Kidney epithelial cell (primary cell): ENCODE data around the gene RNF40. TPM values are rescaled to one million over a fixed set of nuclear protein-coding genes. Genes with fewer than 3 reads are reported as not detected.

Experiments
- DNase-seq: peaks from one replicate; pipeline ENCODE4 v3.0.0-alpha.2; 2010; ENCODE audit warnings: low read depth
- H3K27me3 ChIP-seq: 2 replicates; pipeline ENCODE4 v1.6.0; 2011; ENCODE audit warnings: low read length; ENCODE audit not compliant: control insufficient read depth, insufficient read depth
- H3K36me3 ChIP-seq: 2 replicates; pipeline ENCODE4 v1.5.1; 2011; ENCODE audit warnings: low read length; ENCODE audit not compliant: control insufficient read depth, insufficient read depth
- H3K4me3 ChIP-seq: 2 replicates; pipeline ENCODE4 v1.5.1; 2011; ENCODE audit warnings: low read depth, mild to moderate bottlenecking, control low read depth, low read length
- total RNA-seq: library from RNA; depleted of rRNA; stranded (reverse); fragments of >200 nt; gene quantifications from 2 replicates; pipeline ENCODE4 v1.2.3, GENCODE V29; 2015
- TF ChIP-seq, protein P1 (sequence below): IDR thresholded peaks from 2 replicates; pipeline ENCODE4 v1.5.1; 2011; ENCODE audit warnings: mild to moderate bottlenecking, moderate library complexity, low read length, control low read depth, inconsistent platforms; ENCODE audit not compliant: insufficient read depth, poor library complexity, severe bottlenecking

The RNF40 gene
- total RNA-seq, 1 donor from 2014 or later = 130 TPM

DNA sequence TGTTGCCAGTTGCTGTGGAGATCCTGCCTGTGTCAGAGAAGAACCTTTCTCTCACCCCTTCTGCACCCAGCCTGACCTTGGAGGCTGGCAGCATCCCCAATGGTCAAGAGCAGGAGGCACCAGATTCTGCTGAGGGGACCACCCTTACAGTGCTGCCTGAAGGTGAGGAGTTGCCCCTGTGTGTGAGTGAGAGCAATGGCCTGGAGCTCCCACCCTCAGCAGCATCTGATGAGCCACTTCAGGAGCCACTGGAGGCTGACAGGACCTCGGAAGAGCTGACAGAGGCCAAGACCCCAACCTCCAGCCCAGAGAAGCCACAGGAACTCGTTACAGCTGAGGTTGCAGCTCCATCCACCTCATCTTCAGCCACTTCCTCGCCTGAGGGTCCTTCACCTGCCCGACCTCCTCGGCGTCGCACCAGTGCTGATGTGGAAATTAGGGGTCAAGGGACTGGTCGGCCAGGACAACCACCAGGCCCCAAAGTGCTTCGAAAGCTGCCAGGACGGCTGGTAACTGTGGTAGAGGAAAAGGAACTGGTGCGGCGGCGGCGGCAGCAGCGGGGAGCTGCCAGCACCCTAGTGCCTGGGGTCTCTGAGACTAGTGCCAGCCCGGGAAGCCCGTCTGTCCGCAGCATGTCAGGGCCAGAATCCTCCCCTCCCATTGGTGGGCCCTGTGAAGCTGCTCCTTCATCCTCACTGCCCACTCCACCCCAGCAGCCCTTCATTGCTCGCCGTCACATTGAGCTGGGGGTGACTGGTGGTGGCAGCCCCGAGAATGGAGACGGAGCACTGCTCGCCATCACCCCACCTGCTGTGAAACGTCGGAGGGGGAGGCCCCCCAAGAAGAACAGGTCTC lies 24.1 kb upstream of the RNF40 start:
- H3K27me3 ChIP-seq = no peaks in the 10 kb centered on the region
- peaks cover 7% of the 10 kb centered on the region for H3K36me3 ChIP-seq
- no peak for DNase-seq

DNA sequence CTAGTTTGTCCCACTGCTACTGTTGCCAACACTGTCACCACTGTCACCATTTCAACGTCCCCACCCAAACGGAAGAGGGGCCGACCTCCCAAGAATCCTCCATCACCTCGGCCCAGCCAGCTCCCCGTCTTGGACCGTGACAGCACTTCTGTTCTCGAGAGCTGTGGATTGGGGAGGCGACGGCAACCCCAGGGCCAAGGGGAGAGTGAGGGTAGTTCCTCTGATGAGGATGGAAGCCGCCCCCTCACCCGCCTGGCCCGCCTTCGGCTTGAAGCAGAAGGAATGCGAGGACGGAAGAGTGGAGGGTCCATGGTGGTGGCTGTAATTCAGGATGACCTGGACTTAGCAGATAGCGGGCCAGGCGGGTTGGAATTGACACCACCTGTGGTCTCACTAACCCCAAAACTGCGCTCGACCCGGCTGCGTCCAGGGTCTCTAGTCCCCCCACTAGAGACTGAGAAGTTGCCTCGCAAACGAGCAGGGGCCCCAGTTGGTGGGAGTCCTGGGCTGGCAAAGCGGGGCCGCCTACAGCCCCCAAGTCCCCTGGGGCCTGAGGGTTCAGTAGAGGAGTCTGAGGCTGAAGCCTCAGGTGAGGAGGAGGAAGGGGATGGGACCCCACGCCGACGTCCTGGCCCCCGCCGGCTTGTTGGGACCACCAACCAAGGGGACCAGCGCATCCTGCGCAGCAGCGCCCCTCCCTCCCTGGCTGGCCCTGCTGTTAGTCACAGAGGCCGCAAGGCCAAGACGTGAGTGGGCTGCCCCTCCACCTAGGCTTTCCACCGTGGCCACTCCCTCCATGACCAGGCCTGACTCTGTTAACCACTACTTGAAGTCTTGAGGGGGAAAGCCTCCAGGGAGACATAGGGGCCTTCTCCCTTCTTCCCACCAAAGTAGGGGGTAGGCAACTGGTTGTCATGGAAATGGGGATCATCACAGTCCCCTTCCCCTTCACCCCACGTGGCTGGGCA lies 22.9 kb upstream of the RNF40 start:
- no peak overlapping the region for H3K4me3 ChIP-seq
- no peaks in the 10 kb centered on the region for H3K27me3 ChIP-seq
- TF ChIP-seq, protein P1, sequence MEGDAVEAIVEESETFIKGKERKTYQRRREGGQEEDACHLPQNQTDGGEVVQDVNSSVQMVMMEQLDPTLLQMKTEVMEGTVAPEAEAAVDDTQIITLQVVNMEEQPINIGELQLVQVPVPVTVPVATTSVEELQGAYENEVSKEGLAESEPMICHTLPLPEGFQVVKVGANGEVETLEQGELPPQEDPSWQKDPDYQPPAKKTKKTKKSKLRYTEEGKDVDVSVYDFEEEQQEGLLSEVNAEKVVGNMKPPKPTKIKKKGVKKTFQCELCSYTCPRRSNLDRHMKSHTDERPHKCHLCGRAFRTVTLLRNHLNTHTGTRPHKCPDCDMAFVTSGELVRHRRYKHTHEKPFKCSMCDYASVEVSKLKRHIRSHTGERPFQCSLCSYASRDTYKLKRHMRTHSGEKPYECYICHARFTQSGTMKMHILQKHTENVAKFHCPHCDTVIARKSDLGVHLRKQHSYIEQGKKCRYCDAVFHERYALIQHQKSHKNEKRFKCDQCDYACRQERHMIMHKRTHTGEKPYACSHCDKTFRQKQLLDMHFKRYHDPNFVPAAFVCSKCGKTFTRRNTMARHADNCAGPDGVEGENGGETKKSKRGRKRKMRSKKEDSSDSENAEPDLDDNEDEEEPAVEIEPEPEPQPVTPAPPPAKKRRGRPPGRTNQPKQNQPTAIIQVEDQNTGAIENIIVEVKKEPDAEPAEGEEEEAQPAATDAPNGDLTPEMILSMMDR = no peak
- peaks cover 7% of the 10 kb centered on the region for H3K36me3 ChIP-seq
- DNase-seq = no peak

More for the DNA sequence above, 24.1 kb upstream of the RNF40 start:
- H3K4me3 ChIP-seq = no peak overlapping the region
- TF ChIP-seq, protein P1 = no peak

DNA sequence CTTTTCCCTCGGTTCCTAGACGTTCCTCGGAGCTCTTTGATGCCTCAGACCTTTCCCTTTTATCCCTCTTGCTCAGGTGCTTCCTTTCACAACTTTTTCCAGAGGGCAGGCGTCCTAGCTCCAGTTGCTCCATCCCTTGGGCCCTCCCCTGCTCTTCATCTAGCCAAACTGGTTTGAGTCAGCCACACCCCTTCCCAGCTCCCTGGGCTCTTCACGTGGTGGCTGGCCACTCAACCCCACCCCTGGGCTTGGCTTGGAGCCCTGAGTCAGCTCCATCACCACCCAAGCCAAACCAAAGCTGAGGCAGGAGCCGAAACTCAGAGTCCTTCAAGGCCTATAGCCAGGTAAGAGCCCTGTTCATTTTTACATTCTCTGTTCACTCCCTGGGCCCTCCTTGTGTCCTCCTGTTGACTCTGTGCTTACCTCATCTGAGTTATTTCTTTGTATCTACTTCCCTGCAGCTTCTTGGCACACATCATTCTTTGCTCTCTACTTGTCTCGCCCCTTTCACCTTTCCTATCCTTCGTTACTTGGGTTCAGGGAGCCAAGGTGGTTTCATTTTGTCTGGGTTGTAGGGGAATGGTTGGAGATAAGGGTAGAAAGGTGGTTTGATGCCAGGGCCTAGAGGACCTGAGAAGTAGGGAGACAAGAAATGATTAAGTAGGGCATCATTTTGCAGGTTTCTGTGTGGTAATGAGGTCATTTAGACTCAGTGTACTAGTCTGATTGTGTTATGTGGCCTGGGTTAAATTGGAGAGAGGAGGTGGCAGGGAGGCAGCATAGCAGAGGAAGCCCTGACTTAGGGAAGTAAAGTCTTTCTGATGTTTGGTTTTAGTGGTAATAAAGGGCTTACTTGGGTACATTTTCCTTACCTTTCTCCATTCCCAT lies 21.5 kb upstream of the RNF40 start:
- peaks cover 7% of the 10 kb centered on the region for H3K36me3 ChIP-seq
- TF ChIP-seq, protein P1 = no peak
- H3K4me3 ChIP-seq = no peak overlapping the region
- no peaks in the 10 kb centered on the region for H3K27me3 ChIP-seq
- DNase-seq = peak; percentile 68

DNA sequence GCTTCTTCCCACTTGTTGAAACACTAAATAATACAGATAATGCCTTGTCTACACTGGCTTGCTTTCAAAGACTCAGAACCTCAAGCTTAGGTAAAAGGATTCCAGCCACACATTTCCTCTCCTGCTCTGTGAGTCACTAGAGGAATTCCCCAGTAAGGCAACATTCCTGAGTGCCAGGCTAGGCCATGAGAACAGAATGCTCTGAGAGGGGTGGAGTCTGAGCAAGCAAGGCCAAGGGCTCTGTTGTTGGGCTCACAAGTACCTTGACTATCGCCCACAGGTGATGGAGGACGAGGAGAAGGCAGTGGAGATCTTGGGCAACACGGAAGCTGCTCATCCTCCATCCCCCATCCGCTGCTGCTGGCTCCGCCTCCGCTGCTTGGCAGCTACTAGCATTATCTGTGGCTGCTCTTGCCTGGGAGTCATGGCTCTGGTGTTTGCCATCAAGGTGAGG lies 20.6 kb upstream of the RNF40 start:
- H3K4me3 ChIP-seq = no peak overlapping the region
- H3K36me3 ChIP-seq = peaks cover 7% of the 10 kb centered on the region
- no peaks in the 10 kb centered on the region for H3K27me3 ChIP-seq
- DNase-seq = peak; percentile 96
- TF ChIP-seq, protein P1 = no peak

DNA sequence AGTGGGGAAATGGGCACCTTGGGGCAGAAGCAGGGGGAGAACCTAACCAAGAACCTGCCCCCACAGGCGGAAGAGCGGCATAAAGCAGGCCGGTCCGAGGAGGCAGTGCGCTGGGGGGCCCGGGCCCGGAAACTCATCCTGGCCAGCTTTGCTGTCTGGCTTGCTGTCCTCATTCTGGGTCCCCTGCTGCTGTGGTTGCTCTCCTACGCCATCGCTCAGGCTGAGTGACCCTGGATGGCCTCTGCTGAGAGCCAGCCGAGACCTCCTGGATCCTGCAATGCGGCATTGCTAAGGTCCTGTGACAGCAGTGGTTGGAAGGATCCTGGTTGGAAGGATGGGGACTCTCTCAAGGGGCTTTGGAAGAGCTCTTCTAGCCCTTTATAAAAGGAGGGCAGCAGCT lies 18.4 kb upstream of the RNF40 start:
- no peak overlapping the region for H3K4me3 ChIP-seq
- TF ChIP-seq, protein P1 = no peak
- H3K36me3 ChIP-seq = peaks cover 2% of the 10 kb centered on the region
- no peak for DNase-seq
- H3K27me3 ChIP-seq = no peaks in the 10 kb centered on the region
